Tibial nerve (tissue), 4 donors: ENCODE results near the gene SUGCT.

ENCODE experiments used
- CTCF ChIP-seq, 5 experiments: fragments of 200-600 bp in 3 of 5; fragments of 450-650 bp in 2 of 5; sonication (generic) in 3 of 5; IDR thresholded peaks; one replicate each; pipeline ENCODE4 v1.5.1; 2016 to 2019; ENCODE audit warnings: antibody characterized with exemption in 5 of 5, mild to moderate bottlenecking in 3 of 5, moderate library complexity in 2 of 5
- EP300 ChIP-seq, 2 donors: sonication (generic); formaldehyde crosslinking; IDR thresholded peaks; one replicate each; pipeline ENCODE4 v1.6.1; 2017; ENCODE audit warnings: antibody characterized with exemption in 2 of 2, mild to moderate bottlenecking in 1 of 2
- POLR2A ChIP-seq, 2 donors: fragments of 450-650 bp; IDR thresholded peaks; one replicate each; pipeline ENCODE4 v1.6.1; 2017; ENCODE audit warnings: antibody characterized with exemption in 2 of 2, mild to moderate bottlenecking in 2 of 2, moderate library complexity in 2 of 2

GRCh38 chr7:40148671-40149070 is 13.9 kb downstream of the SUGCT start:
- TF ChIP-seq CTCF (IDR thresholded peaks at IDR 0.05) (no peak), POLR2A (IDR thresholded peaks at IDR 0.05) (no peak), EP300 (IDR thresholded peaks at IDR 0.05) (no peak)
